CD4-positive, alpha-beta T cell treated with Interleukin-6 at 100 ng/mL for 8 hours (primary cell): ENCODE measurements around the gene WFDC12.

Source experiments
- DNase-seq: peaks from one replicate; pipeline ENCODE4 v3.0.0-alpha.2; 2020; ENCODE audit warnings: mixed read lengths, low spot score

Gene WFDC12

DNA sequence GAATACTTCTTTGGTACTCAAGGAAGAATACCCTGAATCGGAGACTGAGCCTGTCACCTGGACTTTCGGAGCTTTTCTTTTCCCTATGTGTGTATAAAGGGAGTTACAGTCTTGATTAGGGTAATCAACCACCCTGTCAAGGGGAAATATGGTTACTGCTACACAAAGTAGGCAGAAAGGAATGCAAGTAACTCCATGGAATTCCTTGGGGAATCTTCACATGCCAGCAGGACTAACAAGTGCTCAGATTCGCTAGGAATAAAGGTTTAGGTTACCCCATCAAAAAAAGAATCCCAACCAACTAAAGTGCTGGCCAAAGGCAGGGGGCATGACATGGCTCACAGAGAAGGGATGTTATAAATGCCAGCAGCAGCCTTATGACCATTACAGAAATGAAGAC, 33.8 kb downstream of the WFDC12 start:
- no peak for DNase-seq

DNA sequence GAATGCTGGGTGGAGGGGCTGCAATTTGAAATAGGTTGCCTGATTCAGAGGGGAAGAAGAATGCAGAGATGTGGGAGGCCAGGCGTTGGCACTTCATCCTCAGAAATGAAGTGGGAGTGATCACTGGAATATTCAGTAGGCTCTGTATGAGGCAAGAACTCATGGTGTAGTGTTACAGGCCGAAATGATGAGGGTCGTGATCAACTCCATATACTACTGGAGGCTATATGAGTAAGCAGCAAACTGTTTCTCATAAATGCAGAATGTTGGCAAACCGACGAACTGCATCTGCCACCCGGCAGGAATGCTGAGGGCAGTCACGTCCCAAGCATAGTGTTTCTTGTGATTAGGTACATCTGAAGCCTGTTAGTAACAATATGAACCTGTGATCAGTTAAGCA, 36.0 kb downstream of the WFDC12 start:
- no peak for DNase-seq

DNA sequence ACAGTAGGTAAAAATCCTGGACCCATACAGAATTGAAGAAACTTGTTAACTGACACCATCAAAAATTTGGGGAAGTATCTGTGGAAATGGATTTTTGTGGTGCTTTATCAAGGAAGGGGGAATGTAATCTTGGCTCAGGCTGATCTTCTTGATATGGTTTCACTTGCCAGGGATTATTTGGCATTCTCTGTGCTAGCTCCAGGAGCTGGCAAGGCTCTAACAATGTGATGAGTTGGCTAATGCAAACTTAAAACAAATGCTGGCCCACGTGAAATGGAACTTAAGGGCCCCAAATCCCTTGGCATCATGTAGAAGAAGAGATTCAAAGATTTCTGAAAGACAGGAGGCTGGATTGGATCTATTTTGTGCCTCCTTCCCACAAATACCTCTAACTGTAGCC, 36.5 kb downstream of the WFDC12 start:
- DNase-seq = no peak

DNA sequence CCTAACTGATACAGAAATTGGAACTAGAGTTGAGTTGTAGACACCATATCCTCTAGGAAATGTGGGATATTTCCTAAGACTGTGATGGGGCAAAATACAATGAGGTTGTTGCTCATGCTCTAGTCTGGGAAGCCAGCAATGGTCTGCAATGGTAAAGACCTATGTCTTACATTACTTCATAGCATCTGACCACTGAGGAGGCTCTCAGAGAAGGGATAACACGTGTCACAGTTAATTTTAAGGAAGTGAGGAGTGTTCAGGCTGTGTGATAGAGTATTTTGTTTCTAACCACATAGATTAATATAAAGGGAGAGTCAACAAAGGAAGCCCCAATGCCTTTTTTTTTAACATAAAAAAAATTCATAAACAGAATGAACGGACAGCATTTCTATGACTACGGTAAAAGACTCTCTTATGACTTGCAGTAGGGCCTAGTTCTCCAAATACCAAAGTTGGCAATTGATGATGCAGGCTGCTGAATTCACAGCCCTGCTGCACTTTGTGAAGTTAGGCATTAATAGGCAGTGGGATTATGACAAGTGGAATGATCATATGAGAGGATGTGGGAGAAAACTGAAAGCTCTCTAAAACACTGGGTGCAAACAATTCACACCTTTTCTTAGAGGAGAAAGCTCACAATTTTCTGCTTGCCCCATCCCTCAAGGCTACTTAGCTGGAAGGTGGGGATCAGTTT, 37.0 kb downstream of the WFDC12 start:
- no peak for DNase-seq

DNA sequence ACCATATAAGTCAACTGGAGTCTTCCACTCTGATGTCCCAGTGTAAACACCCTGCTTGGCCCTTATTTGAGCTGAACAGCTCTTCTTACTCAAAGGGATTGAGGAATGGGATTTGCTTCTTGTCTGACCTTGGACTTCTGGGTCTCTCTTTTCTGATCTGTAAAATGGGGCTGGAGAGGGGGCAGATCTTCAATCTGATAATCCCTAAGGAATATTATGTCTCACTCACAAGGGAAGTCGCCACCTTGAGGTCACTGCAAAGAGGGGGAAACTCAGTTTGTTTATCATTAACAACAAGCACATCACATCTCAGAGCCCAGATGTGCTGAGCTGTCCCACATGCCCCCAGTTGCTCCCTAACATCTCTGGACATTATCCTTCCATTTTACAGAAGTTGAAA, 38.4 kb downstream of the WFDC12 start:
- DNase-seq = no peak

DNA sequence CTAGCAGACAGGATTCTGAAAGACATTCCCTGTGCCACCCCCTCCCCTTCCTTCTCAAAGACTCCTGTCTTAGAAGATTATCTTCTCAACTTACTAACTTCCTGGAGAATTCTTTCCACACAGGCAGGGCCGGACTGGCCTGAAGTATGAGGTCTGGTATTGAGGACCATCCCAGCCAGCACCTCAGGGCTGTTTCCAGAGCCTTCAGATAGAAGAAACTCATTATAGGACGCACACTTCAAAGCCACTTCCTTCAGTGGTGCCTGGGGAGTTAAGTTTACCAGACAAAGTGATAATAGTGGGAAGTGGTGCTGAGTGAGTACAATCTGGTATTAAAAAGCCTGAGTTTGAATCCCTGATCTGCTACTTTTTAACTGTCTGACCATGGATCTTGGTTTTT, 39.0 kb downstream of the WFDC12 start:
- DNase-seq = no peak

DNA sequence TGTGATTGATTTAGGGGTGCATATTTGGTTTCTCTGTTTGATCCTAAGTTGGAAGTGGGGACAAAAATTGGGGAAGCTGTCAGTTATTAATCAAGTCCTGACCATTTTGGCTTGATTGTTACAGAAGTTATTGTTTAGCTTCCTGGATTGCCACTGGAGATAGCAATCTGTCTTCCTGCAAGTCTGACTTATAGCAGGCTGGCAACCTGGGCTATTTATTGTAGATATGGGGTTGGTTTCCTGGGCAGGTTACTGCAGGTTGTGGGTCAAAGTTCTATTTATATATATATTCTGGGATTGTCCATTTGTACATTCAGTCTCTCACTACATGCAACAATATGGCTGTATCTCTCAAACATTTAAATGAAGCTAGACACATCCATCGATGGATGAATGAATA, 41.1 kb downstream of the WFDC12 start:
- no peak for DNase-seq

DNA sequence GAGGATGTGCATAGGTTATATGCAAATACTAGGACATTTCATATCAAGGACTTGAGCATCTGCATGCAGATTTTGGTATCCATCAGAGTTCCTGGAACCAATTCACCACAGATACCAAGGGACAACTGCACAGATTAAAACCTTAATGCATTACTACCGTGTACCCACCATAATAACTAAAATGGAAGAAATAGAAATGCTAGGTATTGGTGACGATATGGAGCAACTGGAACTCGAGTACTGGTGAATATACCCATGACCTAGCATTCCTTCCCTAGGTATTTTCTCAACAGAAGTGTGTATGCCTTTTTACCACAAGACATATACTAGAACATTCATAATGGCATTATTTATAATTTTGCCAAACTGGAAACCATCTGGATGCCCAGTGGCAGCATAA, 41.8 kb downstream of the WFDC12 start:
- no peak for DNase-seq

DNA sequence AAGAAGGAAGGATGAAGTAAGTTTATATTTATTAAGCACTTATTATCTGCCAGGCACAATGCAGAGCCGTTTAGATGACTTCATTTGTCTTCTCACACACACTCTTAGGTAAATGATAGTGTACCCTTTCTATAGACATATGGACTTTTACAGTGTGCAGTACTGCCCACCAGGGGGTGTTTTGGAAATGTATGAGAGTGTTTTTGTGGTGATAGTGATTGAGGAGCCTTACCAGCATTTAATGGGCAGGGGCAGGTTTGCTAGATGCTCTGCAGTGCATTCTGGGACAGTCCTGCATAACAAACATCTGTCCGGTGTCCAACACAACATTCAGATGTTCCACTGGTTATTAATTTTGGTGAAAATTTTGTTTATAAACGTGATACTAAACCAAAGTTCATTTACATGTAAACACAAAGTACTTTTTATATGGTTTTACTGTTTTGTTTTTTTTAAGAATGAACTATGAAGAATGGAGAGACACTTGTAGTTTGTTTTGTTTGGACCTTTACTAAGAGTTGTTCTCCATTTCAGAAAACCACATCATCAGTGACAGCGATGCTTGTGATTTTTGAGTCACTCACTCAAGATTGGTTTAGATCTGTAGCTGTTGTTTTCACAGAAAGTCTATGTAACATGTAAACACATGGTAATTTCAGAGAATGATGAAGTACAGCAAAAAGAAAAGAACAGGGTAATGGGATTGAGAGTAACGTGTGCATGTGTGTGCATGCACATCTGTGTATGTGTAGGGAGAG, 43.2 kb downstream of the WFDC12 start:
- no peak for DNase-seq

DNA sequence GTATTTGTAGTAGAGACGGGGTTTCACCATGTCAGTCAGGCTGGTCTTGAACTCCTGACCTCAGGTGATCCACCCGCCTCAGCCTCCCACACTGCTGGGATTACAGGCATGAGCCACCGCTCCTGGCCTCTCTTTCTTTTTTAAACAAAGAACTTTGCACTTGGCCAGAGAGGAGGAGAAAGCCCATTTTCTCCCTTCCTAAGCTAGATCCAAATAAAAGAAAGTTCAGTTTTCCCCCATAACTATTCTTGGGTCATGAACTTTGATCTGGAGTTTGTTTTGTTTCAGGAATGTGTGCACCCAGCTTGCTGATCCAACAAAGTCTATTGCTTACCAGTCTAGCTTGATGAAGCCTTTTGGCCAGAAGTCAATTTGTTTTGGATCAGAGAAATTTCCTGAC, 46.7 kb downstream of the WFDC12 start:
- DNase-seq = no peak
